ENCODE data around the gene RAPGEF2.
"Not testable (repeated sequence)": the region's sequence is repeated elsewhere in the genome, so short reads cannot be mapped to it uniquely, and the experiment has no call there.

RAPGEF2 gene

GRCh38 chr4:159161436-159161835, 58.6 kb downstream of the RAPGEF2 start:
- DNase-seq (ENCODE audit: low spot score) = not testable (repeated sequence)

DNA sequence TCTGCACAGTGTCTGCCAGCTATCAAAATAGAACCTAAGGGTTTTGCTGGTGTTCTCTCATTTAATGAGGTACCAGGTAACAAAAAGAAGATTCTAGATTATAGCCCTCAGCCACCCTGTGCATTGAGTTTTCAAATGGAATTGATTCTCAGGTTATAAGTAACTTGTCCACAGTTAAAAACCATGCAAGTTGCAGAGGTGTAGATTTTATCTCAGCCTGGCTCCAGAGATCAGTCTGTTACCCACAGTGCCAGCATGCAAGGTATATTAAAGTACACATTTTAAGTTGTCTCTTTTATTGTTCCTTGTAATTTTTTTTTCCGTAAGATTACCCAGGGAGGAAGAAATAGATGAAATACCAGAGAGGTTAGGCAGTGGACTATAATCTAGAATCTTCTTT, 59.7 kb downstream of the RAPGEF2 start:
- no peak for DNase-seq (ENCODE audit: low spot score)

DNA sequence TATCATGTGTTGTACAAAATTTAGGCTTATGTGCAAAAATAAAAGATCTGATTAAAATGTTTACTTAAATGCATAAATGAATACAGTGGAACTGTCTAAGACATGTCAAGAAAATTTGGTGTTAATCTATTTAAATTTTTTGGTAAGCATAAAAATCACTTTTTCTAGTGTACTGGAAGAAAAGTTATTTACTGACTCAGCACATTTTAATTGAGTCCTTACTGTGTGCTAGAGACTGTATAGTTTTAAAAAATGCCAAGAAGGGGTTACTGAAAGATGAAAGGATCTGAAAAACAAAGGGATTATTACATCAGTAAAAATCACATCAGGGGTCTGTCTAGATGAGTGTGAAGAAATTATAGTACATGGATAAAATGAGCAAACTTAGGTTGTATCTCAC, 60.6 kb downstream of the RAPGEF2 start:
- no peak for DNase-seq (ENCODE audit: low spot score)

- DNase-seq (ENCODE audit: low spot score) = no peak
Measured at GRCh38 chr4:159169404-159170302, 66.8 kb downstream of the RAPGEF2 start.

DNA sequence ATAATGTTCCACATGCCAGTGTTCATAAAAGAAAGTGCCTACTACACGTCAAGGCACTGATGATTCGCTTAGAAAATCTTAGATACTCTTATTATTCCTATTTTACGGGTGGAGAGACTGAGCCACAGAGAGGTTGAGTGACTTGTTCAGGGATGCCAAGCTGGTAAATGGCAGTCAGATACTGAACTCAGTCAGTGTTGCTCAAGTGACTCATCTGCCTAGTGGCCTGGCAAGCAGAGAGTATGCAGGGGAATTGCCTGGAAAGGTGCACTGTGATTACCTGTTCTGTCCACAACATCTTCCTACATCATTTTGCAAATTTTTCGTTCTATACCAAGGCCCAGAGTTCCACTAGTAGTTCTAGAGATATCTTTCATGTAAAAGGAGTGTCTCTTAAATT, 68.4 kb downstream of the RAPGEF2 start:
- DNase-seq (ENCODE audit: low spot score) = no peak

- DNase-seq (ENCODE audit: low spot score) = no peak
Measured at GRCh38 chr4:159173886-159174285, 71.0 kb downstream of the RAPGEF2 start.

DNA sequence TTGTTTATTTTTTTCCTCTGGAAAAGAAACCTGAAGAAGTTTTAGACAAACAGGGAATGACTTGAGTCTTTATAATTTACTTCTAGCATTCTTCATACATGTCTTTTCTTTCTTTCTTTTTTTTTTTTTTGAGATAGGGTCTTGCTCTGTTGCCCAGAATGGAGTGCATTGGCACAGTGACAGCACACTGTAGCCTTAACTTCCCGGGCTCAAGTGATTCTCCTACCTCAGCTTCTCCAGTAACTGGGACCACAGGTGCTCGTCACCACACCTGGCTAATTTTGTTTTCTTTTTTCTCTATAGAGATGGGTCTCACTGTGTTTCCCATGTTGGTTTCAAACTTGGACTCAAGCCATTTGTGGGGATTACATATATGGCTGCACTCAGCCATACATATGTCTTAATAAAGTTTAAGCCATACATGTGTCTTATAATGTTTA, 71.8 kb downstream of the RAPGEF2 start:
- no peak for DNase-seq (ENCODE audit: low spot score)

GRCh38 chr4:159175085-159175988, 72.5 kb downstream of the RAPGEF2 start:
- peak; percentile 92 for DNase-seq (ENCODE audit: low spot score)

DNA sequence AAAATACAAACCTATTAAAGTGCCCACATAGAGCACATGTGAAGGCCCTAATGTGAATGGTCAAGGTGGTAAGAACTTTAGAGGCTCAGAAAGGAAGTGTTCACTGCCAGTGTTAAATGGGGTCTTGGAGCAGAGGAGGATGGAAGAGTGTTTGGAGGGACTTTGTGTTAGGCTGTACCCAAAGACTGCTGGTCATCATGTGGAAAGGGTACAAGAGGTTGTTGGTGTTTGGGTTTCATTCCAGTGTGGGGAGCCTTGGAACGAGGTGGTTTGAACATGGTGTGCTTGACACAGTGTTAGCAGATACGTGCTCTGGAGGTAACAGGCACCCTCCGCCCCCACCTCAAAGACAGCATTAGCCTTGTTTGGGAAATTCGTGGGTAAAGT, 73.1 kb downstream of the RAPGEF2 start:
- DNase-seq (ENCODE audit: low spot score) = no peak

DNA sequence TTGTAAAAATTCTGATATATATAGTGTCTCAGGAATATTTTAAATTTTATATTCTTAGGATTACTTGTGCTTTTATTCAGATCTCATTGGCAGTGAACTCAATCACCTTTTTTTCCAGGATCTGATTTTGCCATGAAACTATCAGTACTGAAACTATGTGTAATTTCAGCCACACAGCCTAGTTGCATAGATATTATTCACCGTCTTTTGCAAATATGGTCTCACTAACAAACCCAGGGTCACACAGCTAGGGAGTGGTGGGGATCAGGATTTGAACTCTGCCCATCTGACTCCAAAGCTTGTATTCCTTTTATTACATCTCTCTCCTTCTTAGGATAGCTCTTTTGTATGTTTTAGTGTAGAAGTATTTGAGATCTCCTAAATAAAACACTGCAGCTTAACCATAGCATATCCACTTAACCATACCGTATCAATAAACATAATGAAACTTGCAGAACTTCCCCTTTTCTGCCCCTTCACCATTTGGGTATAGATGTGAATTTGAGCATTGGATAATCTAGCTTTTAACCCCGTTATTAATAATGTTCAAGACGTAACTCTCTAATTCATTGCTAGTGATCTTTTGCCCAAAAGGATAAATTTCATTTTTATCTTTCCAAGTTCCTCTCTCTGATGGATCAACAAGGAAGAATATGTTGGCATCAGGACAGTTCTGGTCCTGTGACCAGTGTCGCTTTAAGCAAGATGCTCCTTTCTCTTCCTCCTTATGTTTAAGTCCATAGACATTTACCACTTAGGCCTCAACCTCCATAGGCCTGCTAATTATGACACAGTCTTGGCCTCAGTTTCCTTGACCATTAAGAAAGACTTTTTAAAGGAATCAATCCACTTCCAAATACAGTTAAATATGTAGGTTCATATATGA, 74.6 kb downstream of the RAPGEF2 start:
- DNase-seq (ENCODE audit: low spot score) = no peak

DNA sequence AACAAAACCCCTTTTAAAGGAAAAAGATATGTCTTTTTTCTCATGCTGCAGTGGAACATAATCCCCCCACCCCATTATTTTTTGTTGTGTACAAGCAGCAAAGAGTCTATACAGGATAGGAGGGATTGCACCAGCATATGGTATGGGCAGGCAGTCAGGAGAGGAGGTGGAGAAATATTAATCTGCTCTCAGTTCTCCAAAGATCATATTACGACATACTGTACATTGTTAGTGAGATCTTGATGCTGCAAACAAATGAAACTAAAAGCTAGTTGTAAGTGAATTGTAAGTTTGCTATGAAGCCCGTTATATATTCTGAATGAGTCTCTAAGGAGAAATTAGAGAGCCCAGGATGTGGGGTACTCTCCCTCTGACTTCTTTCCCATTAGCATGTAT, 75.3 kb downstream of the RAPGEF2 start:
- no peak for DNase-seq (ENCODE audit: low spot score)

DNA sequence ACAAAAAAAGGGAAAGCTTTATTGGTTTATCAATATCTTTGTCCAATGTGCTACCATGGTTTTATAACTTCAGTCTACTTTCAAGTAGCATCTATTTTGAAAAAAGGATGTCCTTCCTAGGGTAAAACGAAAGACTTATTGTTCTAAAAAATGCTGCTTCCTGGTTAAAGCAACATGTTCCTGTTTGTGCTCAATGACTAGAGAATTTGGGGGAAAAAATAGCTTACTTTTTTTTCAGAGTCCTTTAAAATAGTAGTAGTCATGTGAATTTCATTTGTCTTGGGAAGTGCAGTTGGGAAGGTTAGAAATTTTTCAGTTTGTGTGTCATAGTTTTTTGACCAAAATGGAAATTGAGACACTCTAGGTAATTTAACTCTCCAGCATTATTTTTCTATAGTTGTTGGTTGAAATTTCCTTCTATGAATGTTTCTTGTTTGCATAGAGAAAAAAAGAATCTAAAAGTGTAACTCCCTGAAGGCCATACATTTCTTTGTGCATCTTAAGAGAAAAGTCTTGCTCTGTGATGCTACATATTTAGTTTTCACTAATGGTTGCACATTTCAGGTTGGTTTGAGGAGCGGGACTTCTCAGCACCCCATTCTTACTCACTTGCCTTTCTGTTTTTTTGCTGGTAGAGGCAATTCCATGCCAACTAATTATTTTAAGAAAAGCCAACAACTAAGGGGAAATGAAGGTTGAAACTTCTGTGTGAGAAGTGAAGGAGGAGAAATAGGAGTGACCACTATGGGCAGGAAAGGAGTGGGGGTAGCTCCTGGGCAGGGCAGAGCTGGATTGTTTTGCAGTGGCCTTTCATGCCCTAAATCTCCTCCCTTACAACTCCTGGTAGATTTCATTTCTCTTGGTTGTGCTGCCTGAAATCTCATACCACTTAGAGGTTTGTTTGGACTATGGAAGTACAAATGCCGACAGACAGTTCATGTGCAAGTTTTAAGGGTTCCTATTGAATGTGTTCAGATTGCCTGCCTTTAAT, 76.4 kb downstream of the RAPGEF2 start:
- DNase-seq (ENCODE audit: low spot score) = peak; percentile 49

- DNase-seq (ENCODE audit: low spot score) = not testable (repeated sequence)
Measured at GRCh38 chr4:159183885-159184605, 81.2 kb downstream of the RAPGEF2 start.

GRCh38 chr4:159185591-159186023, 82.7 kb downstream of the RAPGEF2 start:
- no peak for DNase-seq (ENCODE audit: low spot score)

GRCh38 chr4:159188646-159189045, 85.8 kb downstream of the RAPGEF2 start:
- DNase-seq (ENCODE audit: low spot score) = no peak

GRCh38 chr4:159190651-159191050, 87.8 kb downstream of the RAPGEF2 start:
- DNase-seq (ENCODE audit: low spot score) = no peak

- peak; percentile 73 for DNase-seq (ENCODE audit: low spot score)
Measured at GRCh38 chr4:159191989-159192388, 89.1 kb downstream of the RAPGEF2 start.

- DNase-seq (ENCODE audit: low spot score) = no peak
Measured at GRCh38 chr4:159193046-159193620, 90.3 kb downstream of the RAPGEF2 start.

GRCh38 chr4:159195361-159195769, 92.5 kb downstream of the RAPGEF2 start:
- DNase-seq (ENCODE audit: low spot score) = no peak
